Measurements from ENCODE around the gene MREG. TPM values are rescaled to one million over a fixed set of nuclear protein-coding genes. Genes with fewer than 3 reads are reported as not detected.

The MREG gene
- total and polyA plus RNA-seq, 10 of the 15 experiments (the other 5 are each of a cell fraction or from before 2014, with no cell fraction given), result 6.9 to 45.0 (median 28.5) TPM

- peak overlapping the region; percentile 88 for H3K4me2 ChIP-seq (ENCODE audit: control insufficient read depth, insufficient read depth)
These were observed 10.7 kb downstream of the MREG start for GRCh38 chr2:216002693-216003092.

More at GRCh38 chr2:216002693-216003092, 10.7 kb downstream of the MREG start:
- H3K4me3 ChIP-seq, result peak overlapping the region; percentile 49; the same call in 1 of the 2 replicates
- H3K4me1 ChIP-seq (ENCODE audit: control insufficient read depth, insufficient read depth, low read length), result peaks cover 51% of the 10 kb centered on the region
- FAIRE-seq, result no peak
- ChIA-PET CTCF (interaction anchor here (1.5 to 6.4 kb wide), 6 partner anchors 9 to 72 kb away, joined by 3 to 64 read pairs (median 16); no protein-coding TSS in a partner anchor), SMC1A (ENCODE audit: uncharacterized antibody, unreplicated experiment) (interaction anchor here (1.0 to 7.2 kb wide), 9 partner anchors 9 to 50 kb away, joined by 4 to 70 read pairs (median 15); no protein-coding TSS in a partner anchor), POLR2A (interaction anchor here (1.0 to 4.0 kb wide), 5 partner anchors 9 to 108 kb away, joined by 3 to 24 read pairs (median 5); no protein-coding TSS in a partner anchor), RAD21 (ENCODE audit: unreplicated experiment) (interaction anchor here (1.0 to 10.3 kb wide), 8 partner anchors 8 to 1007 kb away, joined by 3 to 104 read pairs (median 4); no protein-coding TSS in a partner anchor)
- ATAC-seq, result no peak
- H3K27ac ChIP-seq (ENCODE audit: control insufficient read depth, insufficient read depth), result peak overlapping the region; percentile 90
- no peaks in the 10 kb centered on the region for H3K27me3 ChIP-seq (replicated peaks in 1 of 2; ENCODE audit: control insufficient read depth in 2 of 2, insufficient read depth in 2 of 2, low read length in 1 of 2)
- BruUV-seq (replicated peaks), result no TSS peak
- WGBS (ENCODE audit: insufficient coverage, insufficient replicate concordance, low lambda C conversion rate, missing lambda C conversion rate), result 36% methylated on average over 2 of the region's 2 CpGs
- no peak for DNase-seq (ENCODE audit: low read depth, low spot score)
- TF ChIP-seq PAX5 (IDR thresholded peaks at IDR 0.05; ENCODE audit: borderline replicate concordance, low read depth, low read length) (no peak), HDAC6 (IDR thresholded peaks at IDR 0.05; ENCODE audit: unreplicated experiment) (no peak), HDGF (IDR thresholded peaks at IDR 0.05) (peak; percentile 82; the same call in 1 of the 2 replicates), YBX1 (IDR thresholded peaks at IDR 0.05) (0 out of 2 replicates have a peak, but pooled peaks have one; percentile 72), NBN (IDR thresholded peaks at IDR 0.05) (0 out of 2 replicates have a peak, but pooled peaks have one; percentile 47), ZSCAN29 (IDR thresholded peaks at IDR 0.05) (no peak), BHLHE40 (IDR thresholded peaks at IDR 0.05; ENCODE audit: borderline replicate concordance in 1 of 2, low read depth in 2 of 2, low read length in 1 of 2) (no peak), CBX3 (IDR thresholded peaks at IDR 0.05; ENCODE audit: borderline replicate concordance, low read depth) (no peak), RELA (IDR thresholded peaks at IDR 0.05; ENCODE audit: borderline replicate concordance, partially characterized antibody) (no peak), JUNB (IDR thresholded peaks at IDR 0.05) (no peak), ATF2 (IDR thresholded peaks at IDR 0.05; ENCODE audit: low read length) (no peak), RAD21 (IDR thresholded peaks at IDR 0.05; ENCODE audit: insufficient read depth, low read depth, low read length) (no peak), RELB (IDR thresholded peaks at IDR 0.05; ENCODE audit: low read depth) (peak; percentile 29; the same call in 1 of the 2 replicates), IKZF2 (IDR thresholded peaks at IDR 0.05) (peak in 1 of 2 experiments; percentile 7; a peak in 1 of 4 replicates), TBL1XR1 (IDR thresholded peaks at IDR 0.05; ENCODE audit: low read depth, low read length) (no peak), ASH2L (IDR thresholded peaks at IDR 0.05; ENCODE audit: borderline replicate concordance, low read depth) (no peak)
- TF ChIP-seq, protein P1, sequence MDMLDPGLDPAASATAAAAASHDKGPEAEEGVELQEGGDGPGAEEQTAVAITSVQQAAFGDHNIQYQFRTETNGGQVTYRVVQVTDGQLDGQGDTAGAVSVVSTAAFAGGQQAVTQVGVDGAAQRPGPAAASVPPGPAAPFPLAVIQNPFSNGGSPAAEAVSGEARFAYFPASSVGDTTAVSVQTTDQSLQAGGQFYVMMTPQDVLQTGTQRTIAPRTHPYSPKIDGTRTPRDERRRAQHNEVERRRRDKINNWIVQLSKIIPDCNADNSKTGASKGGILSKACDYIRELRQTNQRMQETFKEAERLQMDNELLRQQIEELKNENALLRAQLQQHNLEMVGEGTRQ (IDR thresholded peaks at IDR 0.05; ENCODE audit: borderline replicate concordance, low read depth, low read length), result no peak
- H2AFZ ChIP-seq (ENCODE audit: control insufficient read depth, low read depth, low read length), result no peak overlapping the region
- peaks cover 85% of the 10 kb centered on the region for H3K79me2 ChIP-seq (ENCODE audit: control insufficient read depth, insufficient read depth, low read length)
- in situ Hi-C loops (cut with MboI), result no loop called here
- H3K9me3 ChIP-seq (replicated peaks; ENCODE audit: control insufficient read depth, insufficient read depth, low read length), result no peaks in the 10 kb centered on the region
- peaks cover 0 to 8% of the 10 kb centered on the region in 2 experiments; a peak in 2 of 4 replicates for H3K36me3 ChIP-seq (ENCODE audit: control insufficient read depth in 2 of 2, insufficient read depth in 2 of 2, low read length in 1 of 2)
- intact Hi-C loops (cut with micrococcal nuclease; ENCODE audit: unreplicated experiment), result loop anchor here (2.0 kb wide), 1 partner anchor 20 kb away; no protein-coding TSS in a partner anchor
- no peaks in the 10 kb centered on the region for H4K20me1 ChIP-seq (ENCODE audit: control insufficient read depth, insufficient read depth)
- H3K9ac ChIP-seq (ENCODE audit: control insufficient read depth, insufficient read depth, low read length), result peak overlapping the region; percentile 75
